OCI-LY1 (cell line): Measurements from ENCODE around the gene AKAP13.
"Not testable (repeated sequence)": the region's sequence is repeated elsewhere in the genome, so short reads cannot be mapped to it uniquely, and the experiment has no call there.

Experiments
- H2AFZ ChIP-seq: fragments of 200-600 bp; sonication (generic), shearing (Covaris generic); 2 replicates; pipeline ENCODE4 v1.6.0; 2014; ENCODE audit warnings: antibody characterized with exemption, mild to moderate bottlenecking, low read length
- H3F3A ChIP-seq: fragments of 200-600 bp; sonication (generic), shearing (Covaris generic); 2 replicates; pipeline ENCODE4 v1.6.0; 2014; ENCODE audit warnings: mild to moderate bottlenecking, antibody characterized with exemption, low read length, moderate library complexity; ENCODE audit not compliant: insufficient read depth
- H3K27ac ChIP-seq: fragments of 200-600 bp; sonication (generic); 2 replicates; pipeline ENCODE4 v1.5.1; 2014; ENCODE audit warnings: low read length, mixed run types, mild to moderate bottlenecking, low read depth; ENCODE audit not compliant: poor library complexity, severe bottlenecking
- H3K27me3 ChIP-seq: fragments of 200-600 bp; sonication (generic); 2 replicates; pipeline ENCODE4 v1.6.0; 2014; ENCODE audit warnings: antibody characterized with exemption, mild to moderate bottlenecking, low read length, moderate library complexity; ENCODE audit not compliant: insufficient read depth
- H3K36me3 ChIP-seq: fragments of 200-600 bp; sonication (generic); 2 replicates; pipeline ENCODE4 v1.6.1; 2014; ENCODE audit warnings: mild to moderate bottlenecking, antibody characterized with exemption, low read length, moderate library complexity, mixed read lengths; ENCODE audit not compliant: insufficient read depth
- H3K4me1 ChIP-seq: fragments of 200-600 bp; sonication (generic); 2 replicates; pipeline ENCODE4 v1.5.1; 2014; ENCODE audit warnings: mild to moderate bottlenecking, low read length, moderate library complexity; ENCODE audit not compliant: insufficient read depth, severe bottlenecking
- H3K4me2 ChIP-seq: fragments of 200-600 bp; sonication (generic), shearing (Covaris generic); 2 replicates; pipeline ENCODE4 v1.6.1; 2014; ENCODE audit warnings: low read length
- H3K4me3 ChIP-seq: fragments of 200-600 bp; sonication (generic); 2 replicates; pipeline ENCODE4 v1.5.1; 2014; ENCODE audit warnings: low read length, low read depth, mild to moderate bottlenecking, mixed read lengths; ENCODE audit not compliant: poor library complexity, severe bottlenecking
- H3K79me2 ChIP-seq: fragments of 200-600 bp; shearing (Covaris generic); 2 replicates; pipeline ENCODE4 v1.6.1; 2016; ENCODE audit warnings: mixed run types, low read length, mixed read lengths; ENCODE audit not compliant: insufficient read depth
- H3K9ac ChIP-seq: fragments of 200-600 bp; sonication (generic), shearing (Covaris generic); 2 replicates; pipeline ENCODE4 v1.6.1; 2014; ENCODE audit warnings: mild to moderate bottlenecking, low read length, mixed read lengths
- H3K9me2 ChIP-seq: fragments of 200-600 bp; sonication (generic), shearing (Covaris generic); 2 replicates; pipeline ENCODE4 v1.6.1; 2014; ENCODE audit warnings: low read depth, mild to moderate bottlenecking, low read length, mixed read lengths
- H3K9me3 ChIP-seq: fragments of 200-600 bp; shearing (Covaris generic); 2 replicates; pipeline ENCODE4 v1.6.1; 2014; ENCODE audit warnings: low read length, mixed read lengths
- H4K20me1 ChIP-seq: fragments of 200-600 bp; sonication (generic), shearing (Covaris generic); 2 replicates; pipeline ENCODE4 v1.6.0; 2016; ENCODE audit warnings: mild to moderate bottlenecking, low read length; ENCODE audit not compliant: insufficient read depth
- CTCF ChIP-seq: fragments of 200-600 bp; sonication (generic), shearing (Covaris generic); IDR thresholded peaks from 2 replicates; pipeline ENCODE4 v1.5.1; 2017; ENCODE audit warnings: mild to moderate bottlenecking, antibody characterized with exemption, low read length, moderate library complexity, mixed read lengths
- EZH2 ChIP-seq: fragments of 200-600 bp; sonication (generic), shearing (Covaris generic); IDR thresholded peaks from 2 replicates; pipeline ENCODE4 v1.8.0; 2017; ENCODE audit warnings: borderline replicate concordance, mixed run types, mild to moderate bottlenecking, antibody characterized with exemption, low read length, moderate library complexity, mixed read lengths

The AKAP13 gene

GRCh38 chr15:85794598-85795336, 414.4 kb downstream of the AKAP13 start, which contains the start of gene KLHL25:
TSS of gene KLHL25 (minus strand) at chr15:85794925. CDS start at chr15:85769810, 25,115 bp downstream.
- Histone ChIP-seq H3K79me2 (no peaks in the 10 kb centered on the region), H3K9me2 (no peaks in the 10 kb centered on the region), H3K4me2 (peak within 1 kb of the TSS; percentile 96), H2AFZ (peak within 1 kb of the TSS; percentile 97), H4K20me1 (no peaks in the 10 kb centered on the region), H3K27me3 (peaks cover 5% of the 10 kb centered on the region; the same call in 1 of the 2 replicates), H3K4me3 (peak within 1 kb of the TSS; percentile 73), H3F3A (no peaks in the 10 kb centered on the region), H3K27ac (no peak within 1 kb of the TSS), H3K9me3 (no peaks in the 10 kb centered on the region), H3K9ac (peak within 1 kb of the TSS; percentile 69), H3K36me3 (no peaks in the 10 kb centered on the region), H3K4me1 (peaks cover 18% of the 10 kb centered on the region)
- TF ChIP-seq EZH2 (no peak), CTCF (no peak)

GRCh38 chr15:85795337-85796305, 415.2 kb downstream of the AKAP13 start:
- Histone ChIP-seq H3K9ac (peak overlapping the region; percentile 60), H3K27me3 (peaks cover 5% of the 10 kb centered on the region; the same call in 1 of the 2 replicates), H3K4me3 (peak overlapping the region; percentile 60), H3K4me1 (peaks cover 18% of the 10 kb centered on the region), H3K4me2 (peak overlapping the region; percentile 96), H3K9me3 (no peaks in the 10 kb centered on the region), H3K9me2 (no peaks in the 10 kb centered on the region), H4K20me1 (no peaks in the 10 kb centered on the region), H3F3A (no peaks in the 10 kb centered on the region), H3K27ac (no peak overlapping the region), H3K36me3 (no peaks in the 10 kb centered on the region), H2AFZ (peak overlapping the region; percentile 97), H3K79me2 (no peaks in the 10 kb centered on the region)
- TF ChIP-seq EZH2 = no peak
- TF ChIP-seq CTCF = no peak

- not testable (repeated sequence) for H3K9me2 ChIP-seq, H2AFZ ChIP-seq
These were observed 416.0 kb downstream of the AKAP13 start for GRCh38 chr15:85796371-85796770.

More at GRCh38 chr15:85796371-85796770, 416.0 kb downstream of the AKAP13 start:
- H3K36me3 ChIP-seq, H3K4me3 ChIP-seq, H3K79me2 ChIP-seq, H3K27me3 ChIP-seq, H3F3A ChIP-seq, H3K9ac ChIP-seq, H4K20me1 ChIP-seq, H3K9me3 ChIP-seq, H3K27ac ChIP-seq, H3K4me2 ChIP-seq: not testable (repeated sequence)
- peaks cover 18% of the 10 kb centered on the region for H3K4me1 ChIP-seq
